Right lobe of liver (tissue), 6 donors: ENCODE results near the gene OXER1. TPM values are rescaled to one million over a fixed set of nuclear protein-coding genes. Genes with fewer than 3 reads are reported as not detected.

Source experiments
- ATAC-seq, 4 donors: fragments of 200-7000 bp; cut with Tn5 transposase; one replicate each; pipeline ENCODE4 v1.9.1; 2020; ENCODE audit warnings: mild to moderate bottlenecking in 4 of 4, moderate library complexity in 4 of 4
- DNase-seq, 3 donors: peaks; one replicate each; pipeline ENCODE4 v3.0.0-alpha.2; 2020
- H3K27ac ChIP-seq, 3 donors: fragments of 200-600 bp; one replicate each; pipeline ENCODE4 v1.8.0; 2022
- H3K27me3 ChIP-seq, 2 donors: fragments of 200-600 bp; one replicate each; pipeline ENCODE4 v1.8.0; 2022
- H3K36me3 ChIP-seq, 4 donors: fragments of 200-600 bp; sonication (generic) in 1 of 4; one replicate each; pipeline versions ENCODE4 v1.5.1 to v1.8.0; 2017 to 2022; ENCODE audit warnings: control low read depth in 1 of 4
- H3K4me1 ChIP-seq, 4 donors: fragments of 200-600 bp; sonication (generic) in 1 of 4; one replicate each; pipeline versions ENCODE4 v1.5.1 to v1.8.0; 2017 to 2022; ENCODE audit warnings: control low read depth in 1 of 4
- H3K4me3 ChIP-seq, 3 donors: fragments of 200-600 bp; one replicate each; pipeline ENCODE4 v1.8.0; 2022
- H3K9me3 ChIP-seq, 4 donors: fragments of 200-600 bp; sonication (generic) in 1 of 4; one replicate each; pipeline versions ENCODE4 v1.5.1 to v1.8.0; 2017 to 2022; ENCODE audit warnings: control low read depth in 1 of 4
- CTCF ChIP-seq, 4 donors: fragments of 200-600 bp in 3 of 4; fragments of 450-650 bp in 1 of 4; IDR thresholded peaks; one replicate each; pipeline versions ENCODE4 v1.5.1 to v1.8.0; 2016 to 2022; ENCODE audit warnings: antibody characterized with exemption in 4 of 4, mild to moderate bottlenecking in 2 of 4
- POLR2A ChIP-seq: fragments of 450-650 bp; IDR thresholded peaks from one replicate; pipeline ENCODE4 v1.6.1; 2017; ENCODE audit warnings: antibody characterized with exemption, mild to moderate bottlenecking
- WGBS: methylation state at CpG from one replicate; pipeline ENCODE4 v1.1.6; 2018; ENCODE audit warnings: low coverage, low lambda C conversion rate; ENCODE audit not compliant: insufficient coverage; ENCODE audit errors: missing lambda C conversion rate; 5-methylcytosine and 5-hydroxymethylcytosine counted together
- intact Hi-C, 2 donors: fragments of 100-400 bp; cut with DNase I; formaldehyde crosslinking; loops; one replicate each; pipeline versions ENCODE4 v1.11.2 to v1.14.1; 2022
- total RNA-seq, 6 experiments: library from RNA; depleted of rRNA in 2 of 6; stranded (reverse); fragments of >200 nt in 2 of 6; fragmentation: NEBNext Ultra II Directional in 3 of 6; extraction: Animal tissue kit (Norgen Biotek cat#: 25700) in 3 of 6; gene quantifications; one replicate each; pipeline versions ENCODE4 v1.1.0 to v1.2.4, GENCODE V29; 2016 to 2023
- donor health status: DM: no; HTN: yes; CAD: no.
- donor health status: DM: no; HTN: no; CAD: no.
- donor health status: DM: no; HTN: no; CAD: no.
- donor health status: DM: no; HTN: yes; CAD: no.
- donor health status: DM: no; HTN: yes; CAD: no.

The OXER1 gene
- total RNA-seq, 6 experiments from 2014 or later = 5.3 to 29.4 (median 10.7) TPM

- intact Hi-C loops = no loop called here
- peak in 1 of 3 donors; percentile 13 for DNase-seq
Observed at GRCh38 chr2:42771546-42772153, 7.7 kb upstream of the OXER1 start.

GRCh38 chr2:42770288-42771131 lies 6.6 kb upstream of the OXER1 start:
- TF ChIP-seq POLR2A = no peak
- peak in 3 of 4 donors; percentile 19 to 34 (median 28) for TF ChIP-seq CTCF (IDR thresholded peaks at IDR 0.05)
- H3K4me3 ChIP-seq = no peak overlapping the region
- WGBS = 83% methylated on average over 12 of the region's 19 CpGs

More at GRCh38 chr2:42771546-42772153, 7.7 kb upstream of the OXER1 start:
- Histone ChIP-seq H3K4me1 (no peaks in the 10 kb centered on the region), H3K27ac (no peak overlapping the region), H3K27me3 (no peaks in the 10 kb centered on the region), H3K9me3 (no peaks in the 10 kb centered on the region), H3K36me3 (peaks cover 0 to 10% (median 0%) of the 10 kb centered on the region in 4 donors), H3K4me3 (no peak overlapping the region)
- ATAC-seq = no peak
- TF ChIP-seq CTCF (IDR thresholded peaks at IDR 0.05) = no peak
- TF ChIP-seq POLR2A = no peak
- 85% methylated on average over 2 of the region's 5 CpGs for WGBS

GRCh38 chr2:42769583-42770287 lies 5.8 kb upstream of the OXER1 start:
- H3K4me3 ChIP-seq = no peak overlapping the region
- no peaks in the 10 kb centered on the region for H3K4me1 ChIP-seq
- H3K9me3 ChIP-seq = no peaks in the 10 kb centered on the region
- H3K27me3 ChIP-seq = no peaks in the 10 kb centered on the region
- no peak overlapping the region for H3K27ac ChIP-seq
- DNase-seq (no peak), ATAC-seq (no peak)
- TF ChIP-seq CTCF (IDR thresholded peaks at IDR 0.05) (no peak), POLR2A (no peak)
- intact Hi-C loops = no loop called here
- peaks cover 0 to 10% (median 0%) of the 10 kb centered on the region in 4 donors for H3K36me3 ChIP-seq
- WGBS = 80% methylated on average over 1 of the region's 10 CpGs

More at GRCh38 chr2:42770288-42771131, 6.6 kb upstream of the OXER1 start:
- Histone ChIP-seq H3K36me3 (peaks cover 0 to 10% (median 0%) of the 10 kb centered on the region in 4 donors), H3K27ac (no peak overlapping the region), H3K4me1 (no peaks in the 10 kb centered on the region), H3K27me3 (no peaks in the 10 kb centered on the region), H3K9me3 (no peaks in the 10 kb centered on the region)
- intact Hi-C loops = no loop called here
- DNase-seq (no peak), ATAC-seq (peak; percentile 45 to 67 (median 58))

GRCh38 chr2:42768706-42769256 lies 4.8 kb upstream of the OXER1 start:
- no peak for TF ChIP-seq CTCF (IDR thresholded peaks at IDR 0.05)
- no peak for TF ChIP-seq POLR2A
- no peaks in the 10 kb centered on the region for H3K4me1 ChIP-seq
- H3K9me3 ChIP-seq = no peaks in the 10 kb centered on the region
- no peak overlapping the region for H3K4me3 ChIP-seq
- 79% methylated on average over 2 of the region's 3 CpGs for WGBS
- ATAC-seq (no peak), DNase-seq (no peak)
- no peaks in the 10 kb centered on the region for H3K27me3 ChIP-seq
- intact Hi-C loops = no loop called here
- H3K36me3 ChIP-seq = peaks cover 0 to 10% (median 0%) of the 10 kb centered on the region in 4 donors
- no peak overlapping the region for H3K27ac ChIP-seq
